ENCODE measurements around the gene ARVCF. TPM values are rescaled to one million over a fixed set of nuclear protein-coding genes. Genes with fewer than 3 reads are reported as not detected.

The ARVCF gene
- total RNA-seq, 4 donors from 2014 or later, result 1.5 to 15.3 (median 7.5) TPM

DNA sequence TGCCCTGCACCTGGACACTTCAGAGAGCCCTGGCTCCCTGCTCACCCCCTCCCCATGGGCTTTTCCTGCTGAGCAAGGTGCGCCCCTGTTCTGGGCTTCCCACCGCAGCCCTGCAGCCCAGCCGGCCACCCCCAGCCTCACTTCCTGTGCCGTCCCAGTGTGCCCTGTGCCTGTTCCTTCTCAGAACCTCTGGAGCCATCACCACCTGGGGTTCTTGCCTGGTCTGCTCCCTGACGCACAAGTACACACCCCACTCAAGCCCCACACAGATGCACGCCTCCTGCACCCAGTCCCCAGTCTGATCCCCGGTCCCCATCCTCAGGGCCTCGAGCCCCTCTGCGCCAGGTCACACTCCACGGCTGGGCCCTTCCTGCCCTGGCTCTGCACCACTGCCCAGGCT lies 39.5 kb upstream of the ARVCF start:
- TF ChIP-seq, protein P1, sequence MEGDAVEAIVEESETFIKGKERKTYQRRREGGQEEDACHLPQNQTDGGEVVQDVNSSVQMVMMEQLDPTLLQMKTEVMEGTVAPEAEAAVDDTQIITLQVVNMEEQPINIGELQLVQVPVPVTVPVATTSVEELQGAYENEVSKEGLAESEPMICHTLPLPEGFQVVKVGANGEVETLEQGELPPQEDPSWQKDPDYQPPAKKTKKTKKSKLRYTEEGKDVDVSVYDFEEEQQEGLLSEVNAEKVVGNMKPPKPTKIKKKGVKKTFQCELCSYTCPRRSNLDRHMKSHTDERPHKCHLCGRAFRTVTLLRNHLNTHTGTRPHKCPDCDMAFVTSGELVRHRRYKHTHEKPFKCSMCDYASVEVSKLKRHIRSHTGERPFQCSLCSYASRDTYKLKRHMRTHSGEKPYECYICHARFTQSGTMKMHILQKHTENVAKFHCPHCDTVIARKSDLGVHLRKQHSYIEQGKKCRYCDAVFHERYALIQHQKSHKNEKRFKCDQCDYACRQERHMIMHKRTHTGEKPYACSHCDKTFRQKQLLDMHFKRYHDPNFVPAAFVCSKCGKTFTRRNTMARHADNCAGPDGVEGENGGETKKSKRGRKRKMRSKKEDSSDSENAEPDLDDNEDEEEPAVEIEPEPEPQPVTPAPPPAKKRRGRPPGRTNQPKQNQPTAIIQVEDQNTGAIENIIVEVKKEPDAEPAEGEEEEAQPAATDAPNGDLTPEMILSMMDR (IDR thresholded peaks at IDR 0.05; ENCODE audit: low read depth), result no peak

DNA sequence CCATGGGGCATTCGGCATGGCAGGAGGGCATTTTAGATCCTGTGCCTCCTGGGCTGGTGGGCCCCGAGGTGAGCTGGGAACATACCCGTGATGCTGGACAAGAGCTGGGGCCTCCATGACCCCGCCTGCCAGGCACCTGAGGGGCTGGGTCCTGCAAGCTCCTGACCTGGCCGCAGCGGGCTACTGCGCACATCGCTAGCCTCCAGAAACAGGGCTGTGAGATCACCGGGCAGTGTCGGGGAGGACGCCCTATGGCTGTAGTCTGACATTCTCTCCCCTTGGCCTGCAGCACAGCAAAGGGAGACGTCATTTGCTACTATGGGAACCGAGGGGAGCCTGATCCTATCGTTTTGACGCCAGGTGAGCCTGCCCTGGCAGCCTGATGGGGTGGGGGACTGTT lies 39.0 kb upstream of the ARVCF start:
- TF ChIP-seq, protein P1 (IDR thresholded peaks at IDR 0.05; ENCODE audit: low read depth), result no peak

DNA sequence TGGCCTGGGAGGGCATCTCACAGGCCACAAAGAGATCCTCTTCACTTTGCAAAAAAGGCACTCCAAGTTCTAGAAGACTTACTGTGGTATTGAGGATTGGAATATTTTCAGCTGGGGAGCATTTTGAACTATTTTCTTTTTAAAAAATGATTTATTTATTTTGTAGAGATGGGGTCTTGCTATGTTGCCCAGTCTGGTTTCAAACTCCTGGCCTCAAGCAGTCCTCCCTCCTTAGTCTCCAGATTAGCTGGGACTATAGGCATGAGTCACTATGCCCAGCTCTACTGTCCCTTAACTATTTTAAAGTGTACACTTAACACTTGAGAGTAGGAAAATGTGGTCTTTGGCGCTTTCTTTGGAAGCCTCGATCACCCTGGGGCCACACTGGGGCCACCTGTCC lies 38.5 kb upstream of the ARVCF start:
- TF ChIP-seq, protein P1 (IDR thresholded peaks at IDR 0.05; ENCODE audit: low read depth), result no peak

DNA sequence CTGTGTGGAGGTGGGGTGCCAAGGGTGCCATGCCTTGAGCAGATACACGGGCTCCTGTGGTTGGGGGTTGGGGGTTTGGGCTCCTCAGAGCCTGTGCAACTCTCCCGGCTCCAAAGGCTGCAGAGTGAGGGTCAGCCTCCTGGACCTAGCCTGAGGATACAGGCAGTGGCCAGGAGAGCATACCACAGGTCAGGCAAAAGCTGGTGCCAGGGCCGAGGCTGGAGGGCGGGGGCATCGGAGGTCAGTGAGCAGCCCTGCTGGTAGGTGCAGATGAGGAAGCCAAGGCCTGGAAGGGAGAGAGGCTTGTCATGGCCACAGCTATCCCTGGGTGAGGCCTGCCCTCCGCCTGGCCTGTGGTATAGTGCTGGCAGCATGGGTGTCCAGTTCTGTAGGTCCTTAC lies 37.9 kb upstream of the ARVCF start:
- TF ChIP-seq, protein P1 (IDR thresholded peaks at IDR 0.05; ENCODE audit: low read depth), result no peak

DNA sequence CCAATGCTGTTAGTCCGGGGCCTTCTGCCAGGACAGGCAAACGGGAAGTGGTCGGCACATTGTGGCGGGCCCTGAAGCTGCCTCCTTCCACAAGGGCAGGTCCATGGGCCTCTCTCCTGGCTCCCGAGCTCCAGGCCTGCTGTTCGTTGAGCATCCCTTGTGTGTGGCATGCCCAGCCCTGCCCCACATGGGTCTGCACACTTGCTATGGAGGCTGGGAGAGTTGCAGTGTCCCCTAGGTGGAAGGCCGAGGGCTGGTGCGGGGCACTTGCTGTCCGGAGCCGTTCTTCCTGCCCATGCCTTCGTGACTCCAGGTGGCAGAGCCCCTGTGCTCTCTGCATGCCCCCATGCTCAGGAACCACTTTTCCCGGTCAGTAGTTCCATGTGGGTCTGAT lies 37.4 kb upstream of the ARVCF start:
- TF ChIP-seq, protein P1 (IDR thresholded peaks at IDR 0.05; ENCODE audit: low read depth), result no peak

DNA sequence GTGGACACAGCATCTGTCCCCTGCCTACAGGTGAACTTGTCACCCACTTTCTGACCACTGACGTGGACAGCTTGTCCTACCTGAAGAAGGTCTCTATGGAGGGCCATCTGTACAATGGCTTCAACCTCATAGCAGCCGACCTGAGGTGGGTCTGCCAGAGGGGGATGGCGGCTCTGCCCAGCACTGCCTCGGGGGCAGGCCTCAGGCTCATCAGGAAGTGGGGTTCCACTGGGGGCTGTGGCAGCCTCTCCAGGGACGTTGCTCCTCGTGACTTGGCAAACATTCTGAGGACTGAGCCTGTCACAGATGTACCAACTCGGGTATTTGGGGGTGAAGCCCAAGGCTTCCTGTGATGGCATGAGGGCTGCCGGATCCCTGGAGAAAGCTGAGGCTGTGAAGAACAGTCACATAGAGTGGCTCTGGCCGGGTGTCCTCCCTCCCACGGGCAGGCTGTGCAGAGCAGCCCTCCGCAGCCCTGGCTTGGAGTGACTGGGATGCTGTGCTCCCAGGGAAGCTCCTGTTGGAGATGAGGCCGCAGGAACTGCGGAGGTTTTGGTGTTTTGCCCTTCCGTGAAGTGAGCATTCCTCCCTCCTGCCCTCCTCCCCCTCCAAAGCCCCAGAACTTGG lies 36.9 kb upstream of the ARVCF start:
- TF ChIP-seq, protein P1 (IDR thresholded peaks at IDR 0.05; ENCODE audit: low read depth), result no peak

DNA sequence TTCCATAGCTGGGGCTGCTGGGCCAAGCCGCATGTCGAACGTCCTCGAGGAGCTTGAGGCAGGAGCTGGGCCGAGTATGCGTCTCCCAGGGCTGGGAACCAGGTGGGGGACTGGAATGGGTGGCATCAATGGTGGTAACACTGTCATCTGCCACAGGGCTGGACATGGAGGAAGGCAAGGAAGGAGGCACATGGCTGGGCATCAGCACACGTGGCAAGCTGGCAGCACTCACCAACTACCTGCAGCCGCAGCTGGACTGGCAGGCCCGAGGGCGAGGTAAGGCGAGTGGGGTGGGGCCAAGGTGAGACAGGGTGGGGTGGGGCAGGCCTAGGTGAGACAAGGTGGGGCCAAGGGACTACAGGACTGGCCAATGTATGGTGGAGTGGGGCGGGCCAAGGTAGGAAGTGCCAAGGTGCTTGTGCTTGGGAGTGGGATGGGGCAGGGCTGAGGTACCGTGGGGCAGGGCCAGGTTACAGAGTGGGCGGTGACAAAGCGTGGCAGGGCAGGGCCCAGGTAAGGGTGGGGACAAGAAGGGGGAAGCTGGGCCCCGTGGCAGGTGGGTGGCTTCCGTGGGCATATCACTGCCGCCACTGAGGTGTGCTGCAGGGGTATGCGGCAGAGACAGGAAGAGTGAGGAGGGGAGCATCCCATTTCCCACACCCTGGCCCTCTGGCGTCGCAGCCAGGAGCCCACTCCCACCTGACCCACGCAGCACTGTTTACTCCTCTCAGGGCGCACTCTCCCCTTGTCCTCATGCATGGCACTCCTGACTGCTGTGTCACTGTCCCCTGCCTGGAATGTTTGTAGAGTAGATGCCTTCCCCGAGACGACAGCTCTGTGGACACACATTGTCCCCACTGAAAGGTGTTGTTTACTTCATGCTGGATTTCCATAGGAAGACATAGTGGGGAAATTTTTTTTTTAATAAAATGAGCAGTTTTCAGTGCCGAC lies 36.0 kb upstream of the ARVCF start:
- TF ChIP-seq, protein P1 (IDR thresholded peaks at IDR 0.05; ENCODE audit: low read depth), result no peak
